HG03175 (cell line): ENCODE results near the gene VPS37D.

Experiments
- ATAC-seq: cut with Tn5 transposase; IDR thresholded peaks from one replicate; pipeline ENCODE4 v1.9.1; 2021; ENCODE audit warnings: mild to moderate bottlenecking, moderate library complexity; ENCODE audit not compliant: unreplicated experiment

The VPS37D gene

GRCh38 chr7:73679709-73680108 lies 12.1 kb downstream of the VPS37D start:
- ATAC-seq = no peak

- no peak for ATAC-seq
These were observed 12.9 kb downstream of the VPS37D start for GRCh38 chr7:73680501-73680900.

DNA sequence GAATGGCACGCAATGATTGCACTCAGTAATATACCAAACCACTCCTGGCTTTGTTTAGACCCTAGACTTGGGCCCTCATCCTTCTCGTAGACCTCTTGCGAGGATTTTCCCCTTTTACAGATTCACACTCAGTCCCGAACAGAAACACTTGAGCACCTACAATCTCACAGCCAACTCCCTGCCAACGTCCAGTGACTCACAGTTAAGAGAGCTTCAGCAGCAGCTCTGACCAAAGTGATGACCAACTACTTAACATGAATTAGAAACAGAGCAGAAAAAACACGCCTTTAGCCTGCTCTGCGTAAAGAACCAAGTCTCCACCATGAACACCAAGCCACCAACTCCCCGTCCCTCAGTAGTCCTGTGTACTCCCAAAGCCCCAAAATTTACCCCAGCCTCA lies 13.4 kb downstream of the VPS37D start:
- no peak for ATAC-seq

- no peak for ATAC-seq
These were observed 15.1 kb downstream of the VPS37D start for GRCh38 chr7:73682745-73683055.

DNA sequence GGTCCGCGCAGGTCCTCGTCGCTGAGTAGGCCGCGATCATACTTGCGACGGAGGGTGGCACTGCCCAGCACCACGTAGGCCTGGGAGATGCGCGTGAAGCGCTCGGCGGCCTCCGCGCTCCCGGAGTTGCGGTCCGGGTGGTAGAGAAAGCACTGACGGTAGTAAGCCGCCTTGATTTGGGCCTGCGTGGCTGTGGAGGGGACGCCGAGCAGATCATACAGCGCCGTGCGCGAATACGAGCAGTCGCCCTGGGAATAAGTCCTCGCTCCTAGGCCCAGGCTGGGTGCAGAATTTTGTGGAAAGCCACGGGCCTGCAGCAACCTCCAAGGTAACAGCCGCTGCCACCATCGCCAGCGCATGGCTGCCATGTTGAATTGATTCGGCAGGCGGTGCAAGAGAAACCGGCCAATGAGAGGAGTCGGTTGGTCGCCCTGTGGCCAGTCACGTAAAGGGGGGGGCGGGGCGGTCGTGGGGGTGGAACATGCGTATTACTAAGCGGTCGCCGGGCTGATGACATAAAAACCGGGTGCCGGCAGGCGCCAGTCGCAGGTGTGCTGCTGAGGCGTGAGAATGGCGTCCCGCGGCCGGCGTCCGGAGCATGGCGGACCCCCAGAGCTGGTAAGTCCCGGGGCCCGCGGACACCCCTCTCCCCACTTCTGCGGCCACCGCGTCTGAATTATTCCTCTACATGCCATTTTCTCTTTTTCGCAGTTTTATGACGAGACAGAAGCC lies 15.6 kb downstream of the VPS37D start, which contains the start of the genes BUD23 and DNAJC30:
BUD23 (plus strand) TSS at position 542 of the 732 bp plus-strand sequence; CDS start at position 571, 29 bp downstream.
DNAJC30 (minus strand) TSS at position 398 of the 732 bp plus-strand sequence; CDS start at position 368, 30 bp downstream.
- peak; percentile 90 for ATAC-seq

DNA sequence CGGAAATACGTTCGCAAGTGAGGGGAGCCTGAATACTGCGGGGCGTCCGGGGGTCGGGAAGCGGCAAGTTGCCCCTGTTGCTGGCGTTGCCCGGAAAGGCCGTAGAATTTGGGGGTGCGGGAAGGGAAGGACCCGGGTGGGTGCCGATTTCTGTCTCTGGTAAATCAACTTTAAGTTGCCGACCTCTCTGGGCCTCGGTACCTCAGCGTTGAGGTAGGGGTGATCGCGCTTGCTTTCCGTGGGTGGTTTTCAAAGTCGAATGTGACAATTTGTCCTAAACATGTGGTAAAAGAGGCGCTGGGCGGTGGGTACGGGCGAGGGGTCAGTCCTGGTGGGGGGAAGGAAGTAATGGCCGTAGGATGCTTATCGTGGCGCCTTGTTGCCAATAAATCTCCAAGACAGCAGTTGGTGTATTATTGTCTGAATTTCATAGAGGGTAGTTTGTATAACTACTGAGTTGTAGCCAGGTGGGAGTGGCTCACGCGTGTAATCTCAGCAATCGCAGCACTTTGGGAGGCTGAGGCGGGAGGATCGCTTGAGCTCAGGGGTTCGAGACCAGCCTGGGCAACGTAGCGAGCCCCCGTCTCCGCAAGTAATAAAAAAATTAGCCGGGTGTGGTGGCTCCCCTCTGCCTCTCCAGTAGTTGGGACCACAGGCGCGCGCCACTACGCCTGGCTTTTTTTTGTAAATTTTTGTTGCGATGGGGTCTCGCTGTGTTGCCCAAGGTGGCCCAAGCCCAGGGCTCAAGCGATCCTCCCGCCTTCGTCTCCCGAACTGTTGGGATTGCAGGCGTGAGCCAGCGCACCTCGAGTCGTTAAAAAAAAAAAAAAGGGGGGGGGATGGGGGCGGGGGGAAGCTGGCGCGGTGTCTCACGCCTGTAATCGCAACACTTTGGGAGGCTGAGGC lies 16.4 kb downstream of the VPS37D start:
- ATAC-seq = peak; percentile 12

DNA sequence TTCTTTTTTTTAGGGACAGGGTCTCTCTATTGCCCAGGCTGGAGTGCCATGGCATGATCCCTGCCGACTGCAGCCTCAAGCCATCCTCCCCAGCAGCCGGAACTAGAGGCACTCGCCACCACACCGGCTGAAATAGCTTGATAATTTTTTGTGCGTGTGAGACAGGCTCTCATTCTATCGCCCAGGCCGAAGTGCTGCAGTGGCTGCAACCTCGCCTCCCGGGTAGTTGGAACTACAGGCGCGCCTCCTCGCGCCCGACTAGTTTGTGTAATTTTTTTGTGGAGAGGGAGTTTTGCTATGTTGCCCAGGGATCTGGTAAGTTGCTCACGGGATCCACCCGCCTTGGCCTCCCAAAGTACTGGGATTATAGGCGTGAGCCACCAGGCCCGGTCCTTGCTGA lies 17.7 kb downstream of the VPS37D start:
- ATAC-seq = no peak

- ATAC-seq = no peak
These were observed 20.7 kb downstream of the VPS37D start for GRCh38 chr7:73688288-73688687.

DNA sequence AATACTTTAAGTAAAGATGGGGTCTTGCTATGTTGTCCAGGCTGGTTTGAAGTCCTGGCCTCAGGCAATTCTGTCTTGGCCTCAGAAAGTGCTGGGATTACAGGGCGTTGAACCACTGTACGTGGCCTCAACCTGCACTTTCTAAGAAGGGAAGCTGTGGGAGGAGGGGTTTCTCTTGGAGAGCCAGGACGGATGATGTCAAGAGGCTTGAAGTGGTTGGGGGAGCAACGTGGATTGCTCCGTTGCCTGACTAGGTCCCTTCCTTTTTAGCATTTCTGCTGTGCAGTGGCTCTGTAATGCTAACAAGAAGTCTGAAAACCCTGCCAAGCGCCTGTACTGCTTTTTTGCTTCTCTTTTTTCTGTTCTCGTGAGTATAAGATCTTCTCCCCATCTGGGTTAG lies 23.0 kb downstream of the VPS37D start:
- no peak for ATAC-seq

GRCh38 chr7:73696372-73696771 lies 28.7 kb downstream of the VPS37D start:
- no peak for ATAC-seq

DNA sequence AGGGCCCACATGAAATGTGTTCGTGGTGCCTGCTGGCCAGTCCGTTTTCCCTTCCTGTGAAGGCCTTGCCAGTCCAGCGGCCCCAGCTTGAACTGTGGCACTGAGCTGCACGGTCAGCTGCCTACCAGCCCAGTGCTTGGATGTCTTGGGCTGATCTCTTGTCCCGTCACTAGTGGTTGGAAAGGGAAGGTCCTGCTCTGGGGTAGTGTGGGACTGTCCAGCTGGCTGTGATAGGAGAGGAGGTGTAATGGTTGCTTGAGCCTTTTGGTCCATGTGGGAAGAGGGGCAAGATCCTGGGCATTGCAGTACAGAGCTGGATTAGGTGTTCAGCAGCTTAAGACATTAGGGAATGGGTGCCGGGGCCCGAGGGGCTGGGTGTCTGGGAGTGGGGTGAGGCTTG lies 30.8 kb downstream of the VPS37D start:
- no peak for ATAC-seq

DNA sequence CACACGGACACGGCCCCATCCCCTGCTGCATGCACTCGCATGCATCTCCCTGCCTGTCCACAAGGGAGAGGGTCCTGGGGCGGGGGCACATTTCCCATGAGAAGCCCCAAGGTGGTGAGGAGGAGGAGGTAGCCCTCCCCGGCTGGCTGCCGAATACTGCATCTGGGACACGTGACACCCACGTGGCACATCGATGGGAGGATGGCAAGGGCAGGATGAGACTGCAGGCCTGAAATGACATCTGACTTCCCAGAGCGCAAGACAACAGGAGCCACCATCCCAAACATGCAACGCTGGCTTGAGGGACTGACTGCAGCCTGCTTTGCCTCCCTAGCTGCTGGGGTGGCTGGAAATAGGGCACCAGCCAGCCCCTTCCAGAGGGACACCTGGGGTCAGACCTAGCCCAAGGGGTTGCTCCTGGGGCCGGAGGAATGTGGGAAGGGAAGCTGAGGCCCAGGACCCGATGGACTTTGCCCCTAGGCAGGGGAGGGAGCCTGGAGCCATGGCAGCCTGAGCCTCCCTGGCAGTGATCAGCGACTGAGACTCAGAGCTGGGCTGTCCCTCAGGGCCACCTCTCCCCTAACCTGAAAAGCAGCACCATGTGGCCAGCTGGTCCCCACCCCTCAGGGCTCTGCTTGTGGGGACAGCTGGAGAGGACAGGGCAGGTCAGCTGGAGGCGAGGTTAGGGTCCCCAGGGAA lies 31.9 kb downstream of the VPS37D start:
- ATAC-seq = no peak

DNA sequence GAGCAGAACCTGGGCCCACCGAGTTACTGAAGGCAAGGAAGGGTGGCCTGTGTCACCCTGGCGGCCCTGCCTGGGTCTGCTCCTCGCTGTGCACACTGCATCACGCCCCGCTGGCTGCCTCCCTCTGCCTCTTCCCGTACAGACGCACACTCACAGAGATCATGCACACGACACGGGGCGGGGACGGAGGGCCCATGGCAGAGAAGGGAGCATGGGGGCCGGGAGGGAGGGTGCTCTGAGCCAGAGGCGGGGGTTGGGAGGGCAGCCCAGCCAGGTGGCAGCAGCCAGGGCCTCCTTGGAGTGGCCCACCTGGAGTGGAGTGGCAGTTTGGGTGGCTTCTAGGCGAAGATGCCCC lies 32.4 kb downstream of the VPS37D start:
- no peak for ATAC-seq

- ATAC-seq = no peak
These were observed 33.0 kb downstream of the VPS37D start for GRCh38 chr7:73700581-73701134.

DNA sequence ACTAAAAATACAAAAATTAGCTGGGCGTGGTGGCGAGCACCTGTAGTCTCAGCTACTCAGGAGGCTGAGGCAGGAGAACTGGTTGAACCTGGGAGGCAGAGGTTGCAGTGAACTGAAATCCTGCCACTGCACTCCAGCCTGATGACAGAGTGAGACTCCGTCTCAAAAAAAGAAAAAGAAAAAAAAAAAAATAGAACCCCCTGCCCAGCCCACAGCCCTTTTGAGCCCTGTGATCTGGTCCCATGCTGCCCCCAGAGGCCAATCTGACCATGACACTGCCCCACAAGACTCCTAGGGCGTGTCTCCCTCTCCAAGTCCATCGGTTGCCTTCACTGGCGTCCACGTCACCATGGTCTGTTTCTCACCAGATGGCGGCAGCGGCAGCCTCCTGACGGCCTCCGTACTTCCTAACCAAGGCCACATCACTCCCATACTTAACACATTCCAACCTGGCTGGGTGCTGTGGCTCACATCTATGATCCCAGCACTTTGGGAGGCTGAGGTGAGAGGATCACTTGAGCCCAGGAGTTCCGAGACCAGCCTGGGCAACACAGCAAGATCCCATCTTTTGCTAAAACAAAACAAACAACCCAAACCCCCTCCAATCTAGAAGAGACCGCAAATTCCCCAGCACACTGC lies 33.8 kb downstream of the VPS37D start:
- no peak for ATAC-seq

DNA sequence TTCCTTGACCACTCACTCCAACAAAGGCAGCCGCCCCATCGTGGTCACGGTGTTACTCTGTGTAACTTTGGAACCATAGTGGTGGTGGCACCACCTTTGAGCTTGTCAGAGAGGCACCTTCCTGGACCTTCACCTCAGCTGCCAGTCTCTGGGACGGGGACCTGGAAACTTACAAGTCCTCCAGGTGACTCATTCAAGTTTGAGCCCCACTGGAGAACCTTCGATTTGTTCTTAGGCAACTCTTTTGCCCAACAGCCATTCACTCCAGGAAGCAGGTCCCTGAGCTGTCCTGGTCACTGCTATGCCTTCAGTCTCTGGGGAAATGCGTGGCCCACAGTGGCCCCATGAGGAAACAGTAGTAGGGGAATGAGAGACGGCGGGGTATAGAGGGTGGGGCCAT lies 34.6 kb downstream of the VPS37D start:
- ATAC-seq = no peak

DNA sequence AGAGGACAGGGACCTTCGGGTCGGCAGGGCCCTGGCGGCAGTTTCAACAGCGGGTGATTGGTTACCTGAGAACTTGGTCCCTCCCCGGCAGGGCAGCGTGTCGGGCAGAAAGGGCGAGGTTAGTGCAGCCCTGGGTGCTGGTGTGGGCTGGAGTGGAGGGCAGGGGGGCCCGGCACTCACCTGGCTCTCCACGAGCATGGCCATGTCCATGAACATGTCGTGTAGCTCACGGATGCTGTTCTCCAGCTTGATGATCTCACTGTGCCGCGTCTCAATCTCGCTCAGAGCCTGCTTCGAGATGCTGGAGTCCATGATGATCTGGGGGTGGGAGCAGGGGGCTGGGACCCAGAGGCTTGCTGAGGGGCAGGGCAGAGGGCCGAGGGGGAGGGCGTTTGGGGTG lies 35.0 kb downstream of the VPS37D start:
- ATAC-seq = no peak

DNA sequence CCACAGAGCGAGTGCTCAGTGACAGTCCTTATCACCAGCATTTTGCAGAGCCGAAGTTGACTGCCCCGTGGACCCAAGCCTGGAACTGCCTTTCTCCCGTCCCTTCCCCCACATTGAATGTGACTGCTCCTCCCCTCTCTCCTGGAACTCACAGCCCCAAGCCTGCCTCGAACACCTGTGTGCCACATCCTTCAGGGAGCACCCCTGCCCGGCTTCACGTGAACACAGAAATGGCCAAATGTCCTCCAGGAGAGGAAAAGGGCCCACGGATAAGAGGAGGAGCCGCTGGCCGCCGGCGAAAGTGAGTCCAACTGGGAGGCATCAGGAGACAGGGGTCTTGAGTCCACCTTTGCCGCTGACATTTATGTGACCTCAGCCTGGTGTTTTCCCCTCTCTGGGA lies 35.6 kb downstream of the VPS37D start:
- no peak for ATAC-seq

- no peak for ATAC-seq
These were observed 36.4 kb downstream of the VPS37D start for GRCh38 chr7:73703757-73704639.
